Measurements from ENCODE around the gene MAP6.

GRCh38 chr11:75576017-75576416 is 92.8 kb downstream of the MAP6 start:
- TF ChIP-seq CTCF (IDR thresholded peaks at IDR 0.05) (no peak), POLR2A (IDR thresholded peaks at IDR 0.05) (no peak)
